Measurements from ENCODE around the gene BRICD5.

DNA sequence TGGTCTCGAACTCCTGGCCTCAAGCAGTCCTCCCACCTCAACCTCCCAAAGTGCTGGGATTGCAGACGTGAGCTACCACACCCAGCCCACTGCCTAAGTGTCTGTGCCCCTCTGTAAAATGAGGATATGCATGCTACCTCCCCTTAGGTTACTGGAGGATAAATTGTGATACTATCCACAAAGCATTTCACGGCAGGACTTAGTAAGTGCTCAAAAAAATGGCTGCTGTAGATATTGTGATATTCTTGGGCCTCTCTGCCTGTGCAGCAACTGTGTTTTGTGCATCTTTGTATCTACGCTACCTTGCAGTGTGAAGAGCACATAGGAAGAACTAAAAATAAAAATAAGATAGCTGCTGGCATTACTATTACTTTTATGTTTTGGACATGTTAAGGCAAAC, 12.4 kb downstream of the BRICD5 start:
- no peak for TF ChIP-seq POLR2A (IDR thresholded peaks at IDR 0.05; ENCODE audit: low read depth, low read length)
- no peak for TF ChIP-seq TAF1 (IDR thresholded peaks at IDR 0.05; ENCODE audit: low read depth, low read length)
- no peak for TF ChIP-seq POLR2AphosphoS5 (IDR thresholded peaks at IDR 0.05; ENCODE audit: low read depth, low read length)
- no peak for TF ChIP-seq POU2F2 (IDR thresholded peaks at IDR 0.05; ENCODE audit: low read depth, low read length)

Data from GM12891 (cell line).